Colonic mucosa (tissue), 4 donors: ENCODE data around the gene CUEDC1. TPM values are rescaled to one million over a fixed set of nuclear protein-coding genes. Genes with fewer than 3 reads are reported as not detected.
A peak's percentile ranks its signal among the peaks of the same experiment; 100 is the strongest.

Source experiments
- DNase-seq: peaks from one replicate; pipeline ENCODE4 v3.0.0-alpha.2; 2020
- H3K27ac ChIP-seq: fragments of 200-600 bp; one replicate; pipeline ENCODE4 v1.8.0; 2021
- H3K27me3 ChIP-seq: fragments of 200-600 bp; one replicate; pipeline ENCODE4 v1.8.0; 2021
- H3K36me3 ChIP-seq: fragments of 200-600 bp; one replicate; pipeline ENCODE4 v1.8.0; 2021
- H3K4me1 ChIP-seq: fragments of 200-600 bp; one replicate; pipeline ENCODE4 v1.8.0; 2021; ENCODE audit warnings: mild to moderate bottlenecking
- H3K4me3 ChIP-seq: fragments of 200-600 bp; one replicate; pipeline ENCODE4 v1.8.0; 2021
- H3K9ac ChIP-seq, 2 donors: one replicate each; pipeline ENCODE4 v1.7.0; 2013; ENCODE audit warnings: control low read depth in 2 of 2, low read depth in 2 of 2, low read length in 2 of 2
- H3K9me3 ChIP-seq: fragments of 200-600 bp; one replicate; pipeline ENCODE4 v1.8.0; 2021
- intact Hi-C: fragments of 100-400 bp; cut with DNase I; formaldehyde crosslinking; loops from one replicate; pipeline ENCODE4 v1.14.1; 2022
- total RNA-seq, 2 donors: library from RNA; stranded (reverse); fragmentation: NEBNext Ultra II Directional in 1 of 2; extraction: Animal tissue kit (Norgen Biotek cat#: 25700) in 1 of 2; gene quantifications; one replicate each; pipeline ENCODE4 v1.2.1, GENCODE V29; 2021
- TF ChIP-seq, protein P1 (sequence below): fragments of 200-600 bp; IDR thresholded peaks from one replicate; pipeline ENCODE4 v1.8.0; 2022; ENCODE audit warnings: antibody characterized with exemption, mild to moderate bottlenecking
- donor health status: healthy.
- donor health status: DM: no; HTN: no; CAD: no.
- donor health status: DM: no; HTN: no; CAD: no.

The CUEDC1 gene
- total RNA-seq, 2 donors from 2014 or later = 14.7 to 15.2 TPM

DNA sequence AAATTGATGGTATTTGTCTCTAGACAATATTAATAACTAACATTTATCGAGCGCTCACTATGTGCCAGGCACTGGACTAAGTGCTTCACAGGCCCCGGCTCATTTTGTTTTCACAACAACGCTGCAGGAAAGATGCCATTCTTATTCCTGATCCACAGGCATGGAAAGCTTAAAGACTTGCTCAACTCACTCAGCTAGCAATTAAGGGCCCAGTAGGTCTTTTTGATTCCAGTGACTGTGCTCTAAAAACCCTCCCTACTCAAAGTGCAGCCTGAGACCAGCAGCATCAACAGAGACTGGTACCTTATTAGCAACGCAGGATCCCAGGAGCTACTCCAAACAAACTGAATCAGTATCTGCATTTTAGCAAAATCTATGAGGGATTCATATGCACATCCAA is 35.3 kb downstream of the CUEDC1 start:
- no peaks in the 10 kb centered on the region for H3K9me3 ChIP-seq
- H3K27ac ChIP-seq = no peak overlapping the region
- TF ChIP-seq, protein P1, sequence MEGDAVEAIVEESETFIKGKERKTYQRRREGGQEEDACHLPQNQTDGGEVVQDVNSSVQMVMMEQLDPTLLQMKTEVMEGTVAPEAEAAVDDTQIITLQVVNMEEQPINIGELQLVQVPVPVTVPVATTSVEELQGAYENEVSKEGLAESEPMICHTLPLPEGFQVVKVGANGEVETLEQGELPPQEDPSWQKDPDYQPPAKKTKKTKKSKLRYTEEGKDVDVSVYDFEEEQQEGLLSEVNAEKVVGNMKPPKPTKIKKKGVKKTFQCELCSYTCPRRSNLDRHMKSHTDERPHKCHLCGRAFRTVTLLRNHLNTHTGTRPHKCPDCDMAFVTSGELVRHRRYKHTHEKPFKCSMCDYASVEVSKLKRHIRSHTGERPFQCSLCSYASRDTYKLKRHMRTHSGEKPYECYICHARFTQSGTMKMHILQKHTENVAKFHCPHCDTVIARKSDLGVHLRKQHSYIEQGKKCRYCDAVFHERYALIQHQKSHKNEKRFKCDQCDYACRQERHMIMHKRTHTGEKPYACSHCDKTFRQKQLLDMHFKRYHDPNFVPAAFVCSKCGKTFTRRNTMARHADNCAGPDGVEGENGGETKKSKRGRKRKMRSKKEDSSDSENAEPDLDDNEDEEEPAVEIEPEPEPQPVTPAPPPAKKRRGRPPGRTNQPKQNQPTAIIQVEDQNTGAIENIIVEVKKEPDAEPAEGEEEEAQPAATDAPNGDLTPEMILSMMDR = no peak
- no peak for DNase-seq
- peaks cover 10% of the 10 kb centered on the region for H3K4me1 ChIP-seq
- intact Hi-C loops = no loop called here
- H3K27me3 ChIP-seq = no peaks in the 10 kb centered on the region
- H3K9ac ChIP-seq = no peak overlapping the region
- no peaks in the 10 kb centered on the region for H3K36me3 ChIP-seq
- H3K4me3 ChIP-seq = no peak overlapping the region

DNA sequence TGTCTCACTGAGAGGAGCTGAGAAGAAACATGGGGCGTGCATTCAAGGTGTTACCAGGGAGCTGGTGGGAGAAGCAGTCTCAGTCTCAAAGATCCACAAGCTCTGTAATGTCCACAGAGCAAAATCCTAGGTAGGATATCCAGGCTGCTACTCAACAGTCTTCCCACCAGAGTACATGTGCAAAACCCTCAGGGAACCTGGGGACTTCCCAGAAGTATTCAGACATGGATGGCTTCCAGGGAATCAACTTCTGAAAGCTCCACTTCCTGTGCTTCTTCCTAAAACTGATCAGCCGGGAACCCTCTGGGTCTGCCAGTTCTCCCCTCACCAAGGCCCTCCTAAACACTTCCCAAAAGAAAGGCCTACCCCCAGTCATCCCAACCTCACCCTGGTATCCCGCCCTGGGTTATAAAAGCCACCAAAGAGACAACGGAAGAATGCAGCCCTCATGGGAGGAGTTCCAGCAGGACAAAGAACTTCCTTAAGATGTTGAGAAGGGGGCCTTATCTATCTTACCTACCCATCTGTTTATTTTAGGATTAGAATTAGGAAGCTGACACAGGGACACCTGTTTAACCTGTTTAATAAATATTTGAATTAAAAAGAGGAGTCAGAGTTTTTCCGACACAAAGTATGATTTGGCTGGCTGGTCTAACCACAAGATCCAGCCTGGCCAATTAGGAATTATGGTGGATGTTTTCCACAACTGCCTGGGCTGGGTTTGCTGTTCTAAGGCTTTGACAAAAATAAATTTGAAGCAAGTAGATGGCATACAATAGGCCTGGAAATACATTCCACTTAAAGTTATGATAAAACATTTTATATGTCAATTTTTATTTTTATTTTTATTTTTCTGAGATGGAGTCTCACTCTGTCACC is 37.0 kb downstream of the CUEDC1 start:
- Histone ChIP-seq H3K27me3 (no peaks in the 10 kb centered on the region), H3K4me1 (peaks cover 10% of the 10 kb centered on the region), H3K9ac (no peak overlapping the region), H3K27ac (peak overlapping the region; percentile 15), H3K4me3 (no peak overlapping the region), H3K9me3 (no peaks in the 10 kb centered on the region), H3K36me3 (no peaks in the 10 kb centered on the region)
- TF ChIP-seq, protein P1 = no peak
- no peak for DNase-seq
- intact Hi-C loops = no loop called here

DNA sequence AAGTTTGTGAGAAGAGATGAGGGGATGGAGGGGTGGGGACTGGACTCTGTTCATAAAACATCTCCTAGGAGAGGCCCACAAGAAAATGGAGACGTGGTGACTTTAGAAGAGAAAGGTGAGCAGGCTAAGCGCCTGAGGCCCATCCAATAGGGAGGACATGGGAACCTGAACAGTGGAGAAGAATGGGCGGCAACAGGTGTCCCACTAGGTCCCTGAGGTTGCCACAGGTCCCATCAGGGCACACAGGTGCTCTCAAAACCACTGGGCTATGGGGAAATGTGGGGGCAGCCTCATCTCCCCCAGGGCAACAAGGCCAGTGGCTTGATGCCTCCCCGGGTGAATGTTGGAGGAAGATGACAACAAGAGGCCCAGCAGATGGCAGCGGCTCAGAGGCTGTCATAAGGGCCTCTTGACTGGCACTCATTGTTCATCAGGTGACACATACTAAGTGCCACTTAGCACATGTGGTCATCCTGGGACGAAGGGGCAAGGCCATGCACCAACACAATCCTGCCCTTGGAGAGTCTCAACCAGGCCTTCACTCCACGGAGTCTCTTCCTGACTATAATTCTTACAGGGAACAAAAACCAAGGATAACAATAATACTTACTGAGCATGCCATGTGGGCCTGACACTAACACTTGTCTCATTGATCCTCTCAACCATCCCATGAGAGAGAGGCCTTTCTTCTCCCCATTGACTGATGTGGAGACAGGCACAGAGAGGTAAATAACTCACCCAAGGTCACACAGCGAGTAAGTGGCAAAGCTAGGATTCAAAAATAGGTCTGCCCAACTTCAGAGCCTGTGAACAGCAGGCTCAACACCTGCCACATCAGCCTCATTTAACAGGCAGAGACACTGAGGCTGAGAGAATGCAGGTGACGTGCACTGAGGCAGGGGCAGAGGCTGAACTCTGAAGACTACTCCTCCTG is 38.0 kb downstream of the CUEDC1 start:
- Histone ChIP-seq H3K9me3 (no peaks in the 10 kb centered on the region), H3K27me3 (no peaks in the 10 kb centered on the region), H3K36me3 (no peaks in the 10 kb centered on the region), H3K4me1 (peaks cover 15% of the 10 kb centered on the region), H3K27ac (no peak overlapping the region), H3K4me3 (no peak overlapping the region), H3K9ac (no peak overlapping the region)
- no peak for DNase-seq
- intact Hi-C loops = no loop called here
- TF ChIP-seq, protein P1 = no peak

DNA sequence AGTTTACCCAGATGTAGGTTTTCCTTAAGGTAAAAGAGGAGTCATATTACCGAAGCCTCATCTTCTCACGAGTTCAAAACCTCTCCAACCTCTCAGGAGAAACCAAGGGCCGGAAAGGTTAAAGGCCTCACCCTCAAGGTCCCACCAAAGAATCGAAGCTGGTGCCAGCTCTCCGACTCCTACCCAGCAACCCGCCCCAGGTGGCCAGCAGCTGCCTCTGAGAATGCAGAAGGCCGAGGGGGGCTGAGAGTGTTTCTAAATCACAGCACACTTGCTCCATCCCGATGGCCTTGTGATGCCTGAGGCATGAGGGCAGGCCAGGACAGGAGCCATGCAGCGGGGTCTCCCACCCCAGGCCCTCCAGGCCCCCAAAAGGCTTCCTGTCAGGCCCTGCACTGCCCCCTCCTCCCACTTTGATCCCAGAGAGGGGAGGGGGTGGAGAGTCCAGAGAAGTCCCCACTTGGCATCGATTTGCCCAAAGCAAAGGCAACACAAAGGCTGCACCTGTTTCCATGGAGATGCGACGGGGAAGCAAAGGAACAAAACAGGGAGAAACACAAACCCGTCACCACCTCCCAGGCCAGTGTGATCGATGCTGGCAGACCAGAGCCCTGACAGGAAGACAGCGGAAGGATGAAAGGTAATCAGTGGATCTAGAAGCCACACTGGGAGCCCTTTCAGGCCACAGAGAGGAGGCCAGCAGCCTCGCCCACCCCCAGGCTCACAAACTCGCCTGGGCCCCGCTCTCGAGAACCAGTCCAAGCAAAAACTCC is 39.0 kb downstream of the CUEDC1 start:
- TF ChIP-seq, protein P1 = no peak
- Histone ChIP-seq H3K27me3 (no peaks in the 10 kb centered on the region), H3K9me3 (no peaks in the 10 kb centered on the region), H3K9ac (peak overlapping the region in 1 of 2 donors; percentile 9), H3K27ac (no peak overlapping the region), H3K4me1 (peaks cover 17% of the 10 kb centered on the region), H3K4me3 (no peak overlapping the region), H3K36me3 (no peaks in the 10 kb centered on the region)
- intact Hi-C loops = no loop called here
- no peak for DNase-seq

DNA sequence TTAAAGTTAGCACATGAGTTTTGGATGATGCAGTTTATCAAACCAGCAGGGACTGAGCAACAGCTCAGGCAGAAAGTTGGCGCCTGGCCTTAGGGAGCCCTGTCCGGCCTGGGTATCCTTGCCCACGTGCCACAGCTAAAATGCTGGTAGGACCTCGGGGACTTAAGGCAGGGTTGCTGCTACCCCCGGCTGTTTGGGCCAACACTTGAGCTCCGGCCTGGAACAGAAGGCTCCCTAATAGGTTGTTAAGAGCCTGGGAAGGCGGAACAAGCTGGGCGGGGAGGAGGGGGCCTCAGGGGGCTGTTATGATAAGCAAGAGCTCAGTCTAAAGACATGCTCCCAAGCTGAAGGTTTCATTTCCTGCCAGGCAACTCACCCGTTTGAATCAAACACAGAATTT is 39.7 kb downstream of the CUEDC1 start:
- Histone ChIP-seq H3K27me3 (no peaks in the 10 kb centered on the region), H3K9ac (no peak overlapping the region), H3K4me3 (no peak overlapping the region), H3K4me1 (peaks cover 12% of the 10 kb centered on the region), H3K36me3 (no peaks in the 10 kb centered on the region), H3K9me3 (no peaks in the 10 kb centered on the region), H3K27ac (no peak overlapping the region)
- DNase-seq = no peak
- TF ChIP-seq, protein P1 = no peak
- intact Hi-C loops = no loop called here
